ENCODE results near the gene GNG11. TPM values are rescaled to one million over a fixed set of nuclear protein-coding genes. Genes with fewer than 3 reads are reported as not detected.

GNG11 gene
- total RNA-seq, 1 donor = 22.8 TPM

DNA sequence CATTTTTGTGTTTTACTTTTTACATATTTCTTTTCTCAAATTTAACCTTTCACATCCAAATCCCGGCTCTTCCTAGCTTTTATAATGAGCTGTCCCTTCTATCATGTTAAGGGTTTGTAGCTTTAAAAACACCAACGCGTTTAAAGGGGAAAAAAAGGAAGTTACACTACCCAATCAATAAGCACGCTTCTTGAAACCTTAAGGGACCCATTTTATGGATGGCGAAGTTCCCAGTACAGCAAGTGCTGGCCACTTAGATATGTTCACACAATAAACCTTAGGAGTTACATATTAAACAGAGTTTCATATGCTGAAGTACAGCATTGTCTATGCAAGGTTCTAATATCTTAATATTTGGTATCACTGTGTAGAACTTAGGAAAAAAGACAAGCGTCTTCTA lies 1.8 kb downstream of the GNG11 start:
- H3K4me1 ChIP-seq (ENCODE audit: insufficient read depth, low read length) = peaks cover 11% of the 10 kb centered on the region
- peaks cover 23% of the 10 kb centered on the region for H3K27me3 ChIP-seq (ENCODE audit: insufficient read depth, low read length)
- no peak overlapping the region for H3K4me3 ChIP-seq (ENCODE audit: low read length)
- no peaks in the 10 kb centered on the region for H3K9me3 ChIP-seq (ENCODE audit: low read depth, low read length)

DNA sequence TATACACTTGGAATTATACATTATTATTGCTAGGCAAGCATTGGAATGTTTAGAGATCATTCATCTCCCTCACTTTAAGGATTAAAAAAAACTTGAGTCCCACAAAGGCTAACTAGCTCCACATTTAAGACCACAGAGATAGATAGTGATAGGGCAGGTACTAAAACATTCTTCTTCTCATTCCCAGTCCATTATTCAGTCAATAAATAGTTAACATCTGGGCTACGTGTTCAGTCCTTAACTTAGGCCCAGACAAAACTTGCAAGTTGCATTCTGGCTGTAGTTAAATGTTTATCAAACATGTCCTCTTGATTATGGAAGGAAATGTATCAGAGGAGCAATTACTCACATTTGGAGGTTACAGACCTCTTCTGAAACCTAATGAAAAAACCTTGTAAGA lies 2.4 kb downstream of the GNG11 start:
- Histone ChIP-seq H3K4me1 (ENCODE audit: insufficient read depth, low read length) (peaks cover 11% of the 10 kb centered on the region), H3K4me3 (ENCODE audit: low read length) (no peak overlapping the region), H3K9me3 (ENCODE audit: low read depth, low read length) (no peaks in the 10 kb centered on the region), H3K27me3 (ENCODE audit: insufficient read depth, low read length) (peaks cover 23% of the 10 kb centered on the region)

DNA sequence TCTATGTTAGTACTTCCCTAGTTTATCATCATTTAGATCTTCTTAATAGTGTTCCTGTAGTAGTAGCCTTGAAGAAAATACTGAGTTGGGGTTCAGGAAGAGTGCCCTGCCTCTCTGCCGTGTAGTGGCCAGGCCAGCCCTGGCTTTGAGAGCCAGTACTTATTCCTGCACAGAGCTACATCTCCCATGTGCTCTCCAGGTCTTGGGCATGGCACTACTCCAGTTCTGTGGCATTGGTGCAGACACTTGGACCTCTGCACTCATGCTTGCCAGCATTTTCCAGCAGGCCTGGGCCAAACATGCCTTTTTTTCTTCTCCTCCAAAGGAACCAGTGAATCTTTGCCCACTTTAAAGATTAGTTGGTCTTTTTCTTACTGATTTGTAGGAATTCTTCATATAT lies 5.3 kb downstream of the GNG11 start:
- H3K4me1 ChIP-seq (ENCODE audit: insufficient read depth, low read length) = peaks cover 5% of the 10 kb centered on the region
- no peak overlapping the region for H3K4me3 ChIP-seq (ENCODE audit: low read length)
- no peaks in the 10 kb centered on the region for H3K9me3 ChIP-seq (ENCODE audit: low read depth, low read length)
- peaks cover 10% of the 10 kb centered on the region for H3K27me3 ChIP-seq (ENCODE audit: insufficient read depth, low read length)

DNA sequence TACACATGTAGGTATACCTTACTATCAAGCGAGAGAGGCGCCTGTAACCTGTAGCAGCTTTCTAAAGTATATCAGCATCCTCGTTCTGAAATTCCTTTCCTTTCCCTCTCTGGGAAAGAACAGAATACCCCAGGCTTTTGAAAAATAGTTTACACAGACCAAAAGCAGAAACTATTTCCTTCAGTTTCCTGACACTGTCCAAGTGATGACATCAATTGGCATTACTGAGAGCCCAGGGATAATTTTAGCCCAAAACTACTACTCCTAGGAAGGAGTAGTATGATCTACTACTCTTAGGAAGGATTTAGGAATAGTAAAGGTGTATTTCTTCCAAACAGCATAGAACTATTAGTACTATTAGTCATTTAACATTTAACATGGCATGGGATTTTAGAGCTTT lies 6.0 kb downstream of the GNG11 start:
- Histone ChIP-seq H3K4me1 (ENCODE audit: insufficient read depth, low read length) (no peaks in the 10 kb centered on the region), H3K27me3 (ENCODE audit: insufficient read depth, low read length) (peaks cover 3% of the 10 kb centered on the region), H3K9me3 (ENCODE audit: low read depth, low read length) (no peaks in the 10 kb centered on the region), H3K4me3 (ENCODE audit: low read length) (no peak overlapping the region)

DNA sequence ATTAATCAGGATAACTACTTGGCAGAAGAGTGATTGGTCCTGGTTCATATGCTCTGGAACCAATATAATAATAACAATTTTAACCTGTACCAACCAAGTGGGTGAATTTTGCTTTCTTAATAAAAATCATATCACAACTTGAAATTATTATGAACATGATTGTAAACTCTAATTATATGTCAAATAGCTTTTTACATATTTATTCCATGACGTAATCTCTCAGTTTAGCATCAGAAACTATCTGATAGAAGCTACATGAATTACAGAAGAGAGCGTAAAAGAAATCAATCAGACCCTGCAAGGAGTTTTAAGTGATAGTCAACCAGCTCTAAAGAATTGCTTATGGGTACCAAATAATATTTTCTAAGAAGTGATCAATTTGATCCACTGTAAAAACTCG lies 10.1 kb downstream of the GNG11 start:
- H3K9me3 ChIP-seq (ENCODE audit: low read depth, low read length) = no peaks in the 10 kb centered on the region
- no peaks in the 10 kb centered on the region for H3K4me1 ChIP-seq (ENCODE audit: insufficient read depth, low read length)
- H3K4me3 ChIP-seq (ENCODE audit: low read length) = no peak overlapping the region
- H3K27me3 ChIP-seq (ENCODE audit: insufficient read depth, low read length) = no peaks in the 10 kb centered on the region

DNA sequence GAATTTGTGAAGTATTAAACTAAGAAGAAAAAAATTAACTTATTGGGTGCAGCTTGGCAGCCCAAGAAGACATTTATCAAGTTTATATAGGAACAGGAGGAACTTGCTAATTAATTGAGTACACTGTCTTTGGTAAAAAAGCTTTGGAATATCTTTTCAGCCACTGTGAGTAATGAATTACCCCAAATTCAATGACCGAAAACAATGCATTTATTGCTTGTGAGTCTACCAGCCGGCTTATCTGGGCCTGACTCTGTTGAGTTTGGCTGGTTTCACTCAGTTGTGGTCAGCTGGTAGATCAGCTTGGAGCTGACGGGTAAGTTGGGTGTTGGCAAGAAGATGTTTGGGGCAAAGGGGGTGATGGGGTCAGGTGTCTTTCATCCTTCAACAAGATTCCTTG lies 11.6 kb downstream of the GNG11 start:
- no peaks in the 10 kb centered on the region for H3K4me1 ChIP-seq (ENCODE audit: insufficient read depth, low read length)
- H3K9me3 ChIP-seq (ENCODE audit: low read depth, low read length) = no peaks in the 10 kb centered on the region
- no peaks in the 10 kb centered on the region for H3K27me3 ChIP-seq (ENCODE audit: insufficient read depth, low read length)
- H3K4me3 ChIP-seq (ENCODE audit: low read length) = no peak overlapping the region

DNA sequence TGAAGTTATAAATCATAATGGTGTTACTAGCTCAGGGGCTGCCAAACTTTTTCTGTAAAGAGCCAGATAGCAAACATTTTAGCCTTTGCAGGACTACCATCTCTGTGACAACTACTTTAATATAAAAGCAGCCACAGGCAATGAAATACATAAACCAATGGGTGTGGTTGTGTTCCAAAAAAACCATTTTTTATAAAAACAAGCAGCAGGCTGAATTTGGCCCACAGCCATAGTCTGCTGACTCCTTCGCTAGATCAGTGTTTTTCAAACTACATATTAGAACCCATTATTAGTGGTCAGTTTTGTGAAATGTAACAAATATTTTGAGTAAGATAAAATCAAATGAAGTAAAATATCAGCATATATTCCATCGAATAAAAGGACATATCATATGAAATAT lies 13.6 kb downstream of the GNG11 start:
- no peaks in the 10 kb centered on the region for H3K27me3 ChIP-seq (ENCODE audit: insufficient read depth, low read length)
- H3K9me3 ChIP-seq (ENCODE audit: low read depth, low read length) = no peaks in the 10 kb centered on the region
- H3K4me1 ChIP-seq (ENCODE audit: insufficient read depth, low read length) = no peaks in the 10 kb centered on the region
- no peak overlapping the region for H3K4me3 ChIP-seq (ENCODE audit: low read length)

DNA sequence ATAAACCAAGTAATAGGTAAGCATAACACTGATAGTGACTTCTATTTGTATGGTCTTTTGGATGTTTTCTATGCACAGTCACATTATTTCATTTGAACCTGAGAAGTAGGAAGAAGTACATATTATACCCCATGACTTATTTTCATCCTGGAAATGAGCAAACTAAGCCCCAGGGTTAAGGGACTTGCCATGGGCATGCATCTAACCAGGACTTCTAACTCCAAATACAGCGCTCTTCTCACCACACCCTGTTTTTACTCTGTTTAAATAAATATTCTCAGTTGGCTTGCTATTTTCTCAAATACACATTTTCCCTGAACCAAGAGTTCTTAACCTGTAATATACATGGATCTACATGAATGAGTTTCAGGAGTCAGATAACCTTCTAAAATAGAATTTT lies 16.3 kb downstream of the GNG11 start:
- H3K9me3 ChIP-seq (ENCODE audit: low read depth, low read length) = no peaks in the 10 kb centered on the region
- no peaks in the 10 kb centered on the region for H3K27me3 ChIP-seq (ENCODE audit: insufficient read depth, low read length)
- no peak overlapping the region for H3K4me3 ChIP-seq (ENCODE audit: low read length)
- H3K4me1 ChIP-seq (ENCODE audit: insufficient read depth, low read length) = no peaks in the 10 kb centered on the region

DNA sequence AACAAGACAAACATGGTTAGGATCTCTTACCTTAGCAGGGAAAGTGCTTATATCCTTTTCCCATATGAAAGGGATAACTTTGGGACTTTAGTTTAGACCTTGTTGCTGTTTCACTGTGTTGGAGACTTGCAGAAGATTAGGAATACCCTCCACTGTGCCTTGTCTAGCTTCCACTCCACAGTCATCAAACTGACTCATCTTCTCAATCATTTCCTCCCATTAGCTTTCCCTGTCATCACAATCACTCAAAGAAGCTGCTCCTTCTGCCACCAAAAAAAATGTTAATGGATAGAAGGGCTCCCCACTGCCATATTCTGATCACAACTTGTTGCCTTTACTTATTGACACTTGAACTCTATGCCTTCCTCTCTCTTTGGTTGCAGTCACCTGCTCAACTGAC lies 16.8 kb downstream of the GNG11 start:
- Histone ChIP-seq H3K27me3 (ENCODE audit: insufficient read depth, low read length) (no peaks in the 10 kb centered on the region), H3K4me1 (ENCODE audit: insufficient read depth, low read length) (no peaks in the 10 kb centered on the region), H3K9me3 (ENCODE audit: low read depth, low read length) (no peaks in the 10 kb centered on the region), H3K4me3 (ENCODE audit: low read length) (no peak overlapping the region)

DNA sequence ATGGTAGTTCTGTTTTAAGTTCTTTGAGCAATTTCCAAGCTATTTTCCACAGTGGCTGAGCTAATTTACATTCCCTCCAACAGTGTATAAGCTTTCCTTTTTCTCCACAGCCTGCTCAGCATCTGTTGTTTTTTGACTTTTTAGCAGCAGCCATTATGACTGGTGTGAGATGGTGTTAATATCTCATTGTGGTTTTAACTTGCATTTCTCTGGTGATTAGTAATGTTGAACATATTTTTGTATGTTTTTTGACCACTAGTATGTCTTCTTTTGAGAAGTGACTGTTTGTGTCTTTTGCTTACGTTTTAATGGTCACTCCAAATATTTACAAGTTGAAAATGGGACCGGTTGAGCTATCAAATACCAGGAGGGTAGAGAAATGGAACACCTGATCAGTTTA lies 20.4 kb downstream of the GNG11 start:
- no peaks in the 10 kb centered on the region for H3K27me3 ChIP-seq (ENCODE audit: insufficient read depth, low read length)
- H3K9me3 ChIP-seq (ENCODE audit: low read depth, low read length) = no peaks in the 10 kb centered on the region
- H3K4me1 ChIP-seq (ENCODE audit: insufficient read depth, low read length) = no peaks in the 10 kb centered on the region
- H3K4me3 ChIP-seq (ENCODE audit: low read length) = no peak overlapping the region

DNA sequence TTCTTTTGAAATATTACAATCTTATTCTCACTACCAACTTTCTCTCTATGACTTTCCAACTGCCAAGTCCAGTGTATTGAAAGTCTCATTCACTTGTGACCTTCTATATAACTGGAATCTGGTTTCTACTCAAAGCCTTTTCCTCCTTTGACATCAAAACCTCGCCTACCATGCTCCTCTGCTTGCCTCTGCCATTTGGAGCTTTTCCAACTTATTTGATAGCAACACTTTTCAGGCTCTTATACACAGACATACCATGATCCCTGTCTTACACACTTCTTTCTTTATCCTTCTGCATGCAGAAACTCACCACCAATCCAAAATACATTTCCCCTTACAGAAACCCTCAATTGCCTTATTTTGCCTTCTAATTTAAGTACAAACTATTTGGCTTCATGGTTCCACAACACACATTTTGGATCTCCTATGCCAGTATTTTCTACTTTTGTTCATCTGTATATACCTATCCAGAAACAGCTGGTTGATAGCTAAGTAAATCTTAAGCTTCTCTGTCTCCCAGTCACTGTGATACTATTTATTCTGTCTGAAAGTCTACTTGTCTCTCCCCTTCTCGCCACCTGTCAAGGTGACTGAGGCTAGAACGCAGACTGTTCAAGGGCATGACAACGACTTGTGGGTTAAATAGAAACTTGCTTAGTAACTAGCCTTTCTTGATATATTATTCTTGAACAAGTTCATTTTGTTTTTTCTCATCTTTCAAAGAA lies 22.4 kb downstream of the GNG11 start:
- no peaks in the 10 kb centered on the region for H3K4me1 ChIP-seq (ENCODE audit: insufficient read depth, low read length)
- H3K27me3 ChIP-seq (ENCODE audit: insufficient read depth, low read length) = no peaks in the 10 kb centered on the region
- no peaks in the 10 kb centered on the region for H3K9me3 ChIP-seq (ENCODE audit: low read depth, low read length)
- no peak overlapping the region for H3K4me3 ChIP-seq (ENCODE audit: low read length)

DNA sequence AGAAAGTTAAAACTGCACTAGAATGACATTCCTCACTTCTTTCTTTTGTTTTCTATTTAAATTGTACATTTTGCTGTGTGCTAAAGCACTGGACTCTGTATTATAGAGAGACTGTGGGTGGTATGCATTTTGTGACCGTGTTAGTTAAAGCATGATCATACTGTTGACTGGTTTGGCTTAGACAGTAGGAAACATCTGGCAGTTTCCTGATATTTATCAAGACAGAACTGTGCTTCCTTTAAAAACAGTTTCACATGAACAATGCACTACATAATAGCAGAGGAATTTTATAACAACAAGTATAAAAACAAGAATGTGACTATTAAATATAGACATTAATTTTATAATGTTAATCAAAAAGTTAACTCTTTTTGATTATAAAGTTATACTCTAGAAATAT lies 23.1 kb downstream of the GNG11 start:
- H3K4me1 ChIP-seq (ENCODE audit: insufficient read depth, low read length) = no peaks in the 10 kb centered on the region
- no peaks in the 10 kb centered on the region for H3K9me3 ChIP-seq (ENCODE audit: low read depth, low read length)
- H3K4me3 ChIP-seq (ENCODE audit: low read length) = no peak overlapping the region
- H3K27me3 ChIP-seq (ENCODE audit: insufficient read depth, low read length) = no peaks in the 10 kb centered on the region

DNA sequence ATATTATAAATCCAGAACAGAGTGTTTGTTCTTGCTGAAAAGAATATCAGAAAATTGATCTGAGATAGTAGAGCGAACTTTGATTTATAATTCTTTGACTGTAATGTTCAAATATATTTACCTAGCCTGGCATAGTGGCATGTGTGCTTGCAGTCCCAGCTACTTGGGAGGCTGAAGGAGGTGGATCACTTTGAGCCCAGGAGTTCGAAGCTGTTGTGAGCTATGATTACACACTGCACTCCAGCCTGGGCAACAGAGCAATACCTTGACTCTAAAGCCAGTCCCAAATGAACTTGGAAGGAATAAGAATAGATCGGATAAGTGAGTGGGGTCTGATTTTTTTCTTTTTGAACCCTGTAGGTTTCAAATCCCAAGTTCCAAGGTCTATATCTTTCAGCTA lies 23.5 kb downstream of the GNG11 start:
- H3K9me3 ChIP-seq (ENCODE audit: low read depth, low read length) = no peaks in the 10 kb centered on the region
- H3K4me3 ChIP-seq (ENCODE audit: low read length) = no peak overlapping the region
- H3K4me1 ChIP-seq (ENCODE audit: insufficient read depth, low read length) = no peaks in the 10 kb centered on the region
- no peaks in the 10 kb centered on the region for H3K27me3 ChIP-seq (ENCODE audit: insufficient read depth, low read length)

DNA sequence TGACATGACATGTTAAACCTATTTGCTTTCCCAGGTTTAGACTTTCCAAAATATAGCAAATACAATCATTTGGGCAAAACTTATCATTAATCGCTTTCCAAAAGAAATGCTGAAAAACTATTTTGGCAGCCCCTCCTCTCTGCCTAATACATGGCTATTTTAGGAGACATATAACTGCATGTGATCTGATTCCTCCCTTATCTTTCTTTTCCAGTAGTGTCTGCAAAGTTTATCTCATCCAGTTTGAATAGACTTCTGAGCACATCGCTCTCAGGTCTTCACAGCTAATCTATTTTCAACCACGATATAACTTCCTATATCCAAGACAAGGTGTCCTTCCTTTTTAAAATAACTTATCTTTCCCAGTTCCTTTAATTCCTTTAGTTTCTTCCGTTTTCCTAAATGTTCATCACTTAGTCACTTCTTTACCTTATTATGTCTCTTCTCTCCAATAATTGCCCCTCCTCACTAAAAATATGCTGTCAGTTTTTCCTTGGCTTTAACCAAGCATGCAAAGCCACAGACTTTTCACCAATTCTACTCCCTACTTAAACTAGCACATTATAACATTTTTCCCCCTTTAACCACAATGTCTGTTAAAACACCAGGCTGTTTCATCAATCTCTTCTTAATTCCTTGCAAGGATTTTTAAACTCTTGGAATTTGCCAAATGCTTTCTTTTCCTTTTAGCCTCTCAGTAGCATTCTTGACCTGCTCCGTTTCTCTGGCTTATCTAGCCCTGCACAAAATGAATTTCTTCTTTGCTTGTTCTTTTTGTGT lies 24.4 kb downstream of the GNG11 start:
- H3K9me3 ChIP-seq (ENCODE audit: low read depth, low read length) = no peaks in the 10 kb centered on the region
- H3K27me3 ChIP-seq (ENCODE audit: insufficient read depth, low read length) = no peaks in the 10 kb centered on the region
- no peak overlapping the region for H3K4me3 ChIP-seq (ENCODE audit: low read length)
- H3K4me1 ChIP-seq (ENCODE audit: insufficient read depth, low read length) = no peaks in the 10 kb centered on the region

DNA sequence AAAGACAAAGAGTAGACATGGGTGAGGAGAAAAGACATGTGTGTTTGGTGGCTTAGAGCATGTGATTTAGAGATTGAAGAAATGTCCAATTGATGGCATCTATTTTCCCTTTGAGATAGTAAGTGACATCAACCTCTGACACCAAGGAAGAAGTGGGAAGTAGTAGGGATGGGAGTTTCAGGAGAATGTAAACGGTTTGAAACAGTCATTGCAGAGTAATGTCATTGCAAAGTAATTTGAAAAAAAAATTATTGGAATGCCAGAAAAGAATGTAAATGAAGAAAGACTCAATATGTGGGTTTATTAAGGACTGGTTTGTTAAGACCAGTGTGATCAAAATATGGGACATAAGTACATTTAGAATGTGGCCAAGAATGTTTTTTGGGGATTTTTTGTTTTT lies 26.6 kb downstream of the GNG11 start:
- no peaks in the 10 kb centered on the region for H3K9me3 ChIP-seq (ENCODE audit: low read depth, low read length)
- H3K4me1 ChIP-seq (ENCODE audit: insufficient read depth, low read length) = no peaks in the 10 kb centered on the region
- no peaks in the 10 kb centered on the region for H3K27me3 ChIP-seq (ENCODE audit: insufficient read depth, low read length)
- no peak overlapping the region for H3K4me3 ChIP-seq (ENCODE audit: low read length)

DNA sequence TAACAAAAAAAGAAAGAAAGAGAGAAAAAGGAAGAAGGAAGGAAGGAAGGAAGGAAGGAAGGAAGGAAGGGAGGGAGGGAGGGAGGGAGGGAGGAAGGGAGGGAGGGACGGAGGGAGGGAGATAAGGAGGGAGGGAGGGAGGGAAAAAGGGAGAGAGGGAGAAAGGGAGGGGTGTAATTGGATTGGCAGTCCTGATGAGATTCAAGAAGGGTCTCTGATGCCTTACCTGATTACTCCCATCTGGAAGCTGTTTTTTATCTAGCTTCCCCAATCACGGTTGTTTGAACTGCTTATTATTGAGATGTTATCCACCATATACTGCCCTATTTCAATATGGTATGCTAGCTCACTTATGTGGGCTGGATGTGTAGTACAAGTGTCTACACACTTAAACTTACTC lies 27.3 kb downstream of the GNG11 start:
- Histone ChIP-seq H3K9me3 (ENCODE audit: low read depth, low read length) (no peaks in the 10 kb centered on the region), H3K27me3 (ENCODE audit: insufficient read depth, low read length) (no peaks in the 10 kb centered on the region), H3K4me3 (ENCODE audit: low read length) (no peak overlapping the region), H3K4me1 (ENCODE audit: insufficient read depth, low read length) (no peaks in the 10 kb centered on the region)
